Nephron (organoid): ENCODE measurements around the gene BICC1.

Experiments
- H3K27ac Mint-ChIP-seq, 3 experiments: 2 replicates each; pipeline ENCODE4 v1.8.0; 2020; ENCODE audit warnings: mixed read lengths in 3 of 3, mild to moderate bottlenecking in 2 of 3, moderate library complexity in 1 of 3
- H3K27me3 Mint-ChIP-seq: 2 replicates; pipeline ENCODE4 v1.8.0; 2021; ENCODE audit warnings: low read depth, mild to moderate bottlenecking, moderate library complexity, mixed read lengths
- H3K36me3 Mint-ChIP-seq: 2 replicates; pipeline ENCODE4 v1.8.0; 2020; ENCODE audit warnings: low read depth, mixed read lengths
- H3K4me1 Mint-ChIP-seq: 2 replicates; pipeline ENCODE4 v1.8.0; 2020; ENCODE audit warnings: mixed read lengths
- H3K4me3 Mint-ChIP-seq, 3 experiments: 2 replicates each; pipeline ENCODE4 v1.8.0; 2020; ENCODE audit warnings: mild to moderate bottlenecking in 3 of 3, mixed read lengths in 3 of 3, moderate library complexity in 2 of 3
- H3K9me3 Mint-ChIP-seq: 2 replicates; pipeline ENCODE4 v1.8.0; 2020; ENCODE audit warnings: mixed read lengths
- TF ChIP-seq, protein P1 (sequence below), 3 experiments: fragments of 200-600 bp; sonication (generic); IDR thresholded peaks; one replicate each; pipeline ENCODE4 v1.5.0; 2021; ENCODE audit warnings: antibody characterized with exemption in 3 of 3; ENCODE audit not compliant: unreplicated experiment in 3 of 3

Gene BICC1

DNA sequence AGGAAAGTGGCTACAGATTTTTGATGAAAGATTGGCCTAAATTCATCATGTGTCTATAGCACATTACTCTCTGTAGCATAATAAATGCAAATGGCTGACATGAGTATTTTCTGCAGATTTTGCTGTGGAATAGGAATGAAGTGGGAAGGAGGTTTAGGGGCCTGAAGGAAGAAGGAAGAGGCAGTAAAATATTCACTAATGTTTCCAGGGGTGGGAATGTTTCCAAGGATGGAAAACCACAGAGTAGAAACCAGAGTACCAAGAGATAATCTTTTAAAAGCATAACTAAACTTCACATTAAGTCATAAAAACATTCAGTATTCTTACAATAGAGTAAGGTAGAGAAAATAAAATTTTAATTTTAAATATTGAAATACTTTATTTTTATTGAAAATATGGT, 267.8 kb downstream of the BICC1 start:
- Mint-ChIP-seq H3K36me3 (no peaks in the 10 kb centered on the region), H3K4me3 (peak overlapping the region in 2 of 3 experiments; percentile 2 to 3), H3K27me3 (no peaks in the 10 kb centered on the region), H3K27ac (peak overlapping the region; percentile 86 to 88 (median 87)), H3K9me3 (no peaks in the 10 kb centered on the region), H3K4me1 (peaks cover 65% of the 10 kb centered on the region)
- TF ChIP-seq, protein P1, sequence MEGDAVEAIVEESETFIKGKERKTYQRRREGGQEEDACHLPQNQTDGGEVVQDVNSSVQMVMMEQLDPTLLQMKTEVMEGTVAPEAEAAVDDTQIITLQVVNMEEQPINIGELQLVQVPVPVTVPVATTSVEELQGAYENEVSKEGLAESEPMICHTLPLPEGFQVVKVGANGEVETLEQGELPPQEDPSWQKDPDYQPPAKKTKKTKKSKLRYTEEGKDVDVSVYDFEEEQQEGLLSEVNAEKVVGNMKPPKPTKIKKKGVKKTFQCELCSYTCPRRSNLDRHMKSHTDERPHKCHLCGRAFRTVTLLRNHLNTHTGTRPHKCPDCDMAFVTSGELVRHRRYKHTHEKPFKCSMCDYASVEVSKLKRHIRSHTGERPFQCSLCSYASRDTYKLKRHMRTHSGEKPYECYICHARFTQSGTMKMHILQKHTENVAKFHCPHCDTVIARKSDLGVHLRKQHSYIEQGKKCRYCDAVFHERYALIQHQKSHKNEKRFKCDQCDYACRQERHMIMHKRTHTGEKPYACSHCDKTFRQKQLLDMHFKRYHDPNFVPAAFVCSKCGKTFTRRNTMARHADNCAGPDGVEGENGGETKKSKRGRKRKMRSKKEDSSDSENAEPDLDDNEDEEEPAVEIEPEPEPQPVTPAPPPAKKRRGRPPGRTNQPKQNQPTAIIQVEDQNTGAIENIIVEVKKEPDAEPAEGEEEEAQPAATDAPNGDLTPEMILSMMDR (IDR thresholded peaks at IDR 0.05; ENCODE audit: unreplicated experiment in 3 of 3): no peak

- Mint-ChIP-seq H3K27me3 (no peaks in the 10 kb centered on the region), H3K36me3 (peaks cover 4% of the 10 kb centered on the region), H3K4me1 (peaks cover 50% of the 10 kb centered on the region), H3K4me3 (no peak overlapping the region), H3K27ac (peak overlapping the region; percentile 66 to 88 (median 69)), H3K9me3 (no peaks in the 10 kb centered on the region)
- TF ChIP-seq, protein P1 (IDR thresholded peaks at IDR 0.05; ENCODE audit: unreplicated experiment in 3 of 3): peak; percentile 61 to 72 (median 65)
Measured at GRCh38 chr10:58781873-58782488, 269.3 kb downstream of the BICC1 start.

DNA sequence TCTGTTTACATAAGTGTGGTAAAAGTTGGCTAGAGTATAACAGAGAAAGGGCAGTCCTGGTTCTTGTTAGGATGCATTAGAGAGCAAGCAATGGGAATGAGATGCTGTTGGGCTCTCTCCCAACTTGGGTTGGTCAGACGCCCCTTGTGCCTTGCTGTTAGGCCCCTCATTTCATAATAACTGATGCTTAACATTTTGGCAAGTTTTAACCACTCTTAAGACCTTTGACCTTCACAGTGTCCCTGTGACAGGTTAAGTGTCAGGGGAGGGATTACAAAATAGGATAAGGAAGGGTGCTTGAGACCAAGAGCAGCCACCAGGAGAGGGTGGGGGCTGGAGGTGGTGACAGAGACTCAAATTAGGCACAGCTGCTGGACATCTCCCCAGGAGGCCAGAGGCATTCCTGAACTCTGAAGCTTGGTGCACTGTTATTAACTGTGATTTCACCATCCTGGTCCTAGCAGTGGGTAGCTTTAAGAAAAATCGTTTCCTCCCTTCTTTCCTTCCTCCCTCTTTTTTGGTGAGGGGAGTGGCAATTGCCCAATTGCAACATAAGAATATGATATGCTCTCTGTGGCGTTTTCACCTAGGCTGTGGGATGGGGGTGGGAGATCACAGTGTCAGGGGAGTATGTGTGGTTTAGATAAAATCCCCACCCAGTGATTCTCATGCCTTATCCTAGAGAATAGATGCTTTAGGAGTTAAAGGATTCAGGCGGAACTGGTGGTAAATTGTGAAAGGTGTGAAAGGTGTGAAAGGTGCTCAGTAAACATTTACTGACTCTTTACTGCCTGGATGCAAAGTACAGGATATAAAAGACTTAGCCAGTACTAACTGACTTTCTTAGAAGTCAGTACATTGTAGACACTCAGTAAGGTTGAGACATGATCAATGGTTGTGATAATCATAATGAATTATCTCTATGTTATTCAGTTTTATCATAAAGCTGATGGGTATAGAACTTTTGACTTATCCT, 270.5 kb downstream of the BICC1 start:
- H3K27me3 Mint-ChIP-seq: no peaks in the 10 kb centered on the region
- peaks cover 6% of the 10 kb centered on the region for H3K36me3 Mint-ChIP-seq
- H3K27ac Mint-ChIP-seq: peak overlapping the region; percentile 16 to 88 (median 54)
- no peaks in the 10 kb centered on the region for H3K9me3 Mint-ChIP-seq
- TF ChIP-seq, protein P1 (IDR thresholded peaks at IDR 0.05; ENCODE audit: unreplicated experiment in 3 of 3): no peak
- H3K4me3 Mint-ChIP-seq: no peak overlapping the region
- peaks cover 44% of the 10 kb centered on the region for H3K4me1 Mint-ChIP-seq

DNA sequence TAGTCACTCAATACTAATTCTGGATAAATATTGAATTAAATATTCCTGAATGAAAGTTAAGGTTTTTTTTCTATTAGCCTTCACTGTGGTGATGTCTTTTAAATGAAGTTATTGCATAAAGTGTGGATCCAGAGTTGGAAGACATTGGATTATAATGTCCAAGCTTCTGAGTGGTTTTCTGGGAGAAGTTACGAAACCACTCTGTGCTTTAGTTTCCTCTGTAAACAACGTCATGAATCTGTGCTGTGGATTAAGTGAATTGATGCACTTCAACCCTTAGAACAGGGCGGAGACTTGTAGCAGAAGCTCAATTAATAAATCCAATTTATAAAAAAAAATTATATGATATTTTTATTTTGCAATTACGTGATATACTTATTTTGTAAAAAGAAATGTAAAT, 271.7 kb downstream of the BICC1 start:
- Mint-ChIP-seq H3K4me3 (no peak overlapping the region), H3K27ac (no peak overlapping the region), H3K4me1 (peaks cover 39% of the 10 kb centered on the region), H3K27me3 (no peaks in the 10 kb centered on the region), H3K36me3 (peaks cover 9% of the 10 kb centered on the region), H3K9me3 (no peaks in the 10 kb centered on the region)
- TF ChIP-seq, protein P1 (IDR thresholded peaks at IDR 0.05; ENCODE audit: unreplicated experiment in 3 of 3): no peak

GRCh38 chr10:58785354-58785753, 272.7 kb downstream of the BICC1 start:
- H3K9me3 Mint-ChIP-seq: no peaks in the 10 kb centered on the region
- H3K36me3 Mint-ChIP-seq: peaks cover 15% of the 10 kb centered on the region
- H3K27me3 Mint-ChIP-seq: no peaks in the 10 kb centered on the region
- peaks cover 32% of the 10 kb centered on the region for H3K4me1 Mint-ChIP-seq
- no peak overlapping the region for H3K27ac Mint-ChIP-seq
- TF ChIP-seq, protein P1 (IDR thresholded peaks at IDR 0.05; ENCODE audit: unreplicated experiment in 3 of 3): no peak
- no peak overlapping the region for H3K4me3 Mint-ChIP-seq
